ENCODE measurements around the gene ANKRD27.

DNA sequence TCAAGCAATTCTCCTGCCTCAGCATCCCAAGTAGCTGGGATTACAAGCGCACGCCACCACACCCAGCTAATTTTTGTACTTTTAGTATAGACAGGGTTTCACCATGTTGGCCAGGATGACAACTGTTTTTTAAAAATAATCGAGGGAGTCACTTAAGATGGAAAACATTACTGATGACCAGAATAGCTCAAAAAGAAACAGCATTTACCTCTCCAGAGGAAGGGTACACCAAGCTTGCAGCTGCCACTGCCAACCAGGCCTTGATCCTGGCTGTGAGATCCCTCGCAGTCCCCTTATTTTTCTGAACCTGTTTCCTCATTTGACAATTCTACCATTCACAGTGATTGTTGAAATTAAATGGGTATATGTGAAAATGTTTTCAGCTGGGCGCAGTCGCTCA lies 79.5 kb downstream of the ANKRD27 start:
- TF ChIP-seq, protein P1, sequence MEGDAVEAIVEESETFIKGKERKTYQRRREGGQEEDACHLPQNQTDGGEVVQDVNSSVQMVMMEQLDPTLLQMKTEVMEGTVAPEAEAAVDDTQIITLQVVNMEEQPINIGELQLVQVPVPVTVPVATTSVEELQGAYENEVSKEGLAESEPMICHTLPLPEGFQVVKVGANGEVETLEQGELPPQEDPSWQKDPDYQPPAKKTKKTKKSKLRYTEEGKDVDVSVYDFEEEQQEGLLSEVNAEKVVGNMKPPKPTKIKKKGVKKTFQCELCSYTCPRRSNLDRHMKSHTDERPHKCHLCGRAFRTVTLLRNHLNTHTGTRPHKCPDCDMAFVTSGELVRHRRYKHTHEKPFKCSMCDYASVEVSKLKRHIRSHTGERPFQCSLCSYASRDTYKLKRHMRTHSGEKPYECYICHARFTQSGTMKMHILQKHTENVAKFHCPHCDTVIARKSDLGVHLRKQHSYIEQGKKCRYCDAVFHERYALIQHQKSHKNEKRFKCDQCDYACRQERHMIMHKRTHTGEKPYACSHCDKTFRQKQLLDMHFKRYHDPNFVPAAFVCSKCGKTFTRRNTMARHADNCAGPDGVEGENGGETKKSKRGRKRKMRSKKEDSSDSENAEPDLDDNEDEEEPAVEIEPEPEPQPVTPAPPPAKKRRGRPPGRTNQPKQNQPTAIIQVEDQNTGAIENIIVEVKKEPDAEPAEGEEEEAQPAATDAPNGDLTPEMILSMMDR (IDR thresholded peaks at IDR 0.05): no peak
- no peak for TF ChIP-seq POLR2A (IDR thresholded peaks at IDR 0.05)
